ENCODE measurements around the gene MRPS18A. TPM values are rescaled to one million over a fixed set of nuclear protein-coding genes. Genes with fewer than 3 reads are reported as not detected.

MRPS18A gene
- total and polyA plus RNA-seq, 12 donors = 24.8 to 119 (median 52.0) TPM

GRCh38 chr6:43683708-43684455, 3.7 kb downstream of the MRPS18A start:
- Histone ChIP-seq H3K36me3 (replicated peaks in 1 of 2) (peaks cover 0 to 14% of the 10 kb centered on the region in 2 donors), H3K4me3 (no peak overlapping the region), H3K27ac (no peak overlapping the region), H3K4me1 (replicated peaks in 1 of 2) (peaks cover 7 to 19% of the 10 kb centered on the region in 2 donors), H3K9me3 (replicated peaks in 1 of 3) (no peaks in the 10 kb centered on the region), H3K27me3 (no peaks in the 10 kb centered on the region)
- no peak for TF ChIP-seq CTCF (IDR thresholded peaks at IDR 0.05)
- TF ChIP-seq POLR2A (IDR thresholded peaks at IDR 0.05) = no peak
- DNase-seq = no peak
- 81 to 94% (median 89%) methylated on average over 1 of the region's 1 CpG for WGBS, 4 donors
- intact Hi-C loops (cut with DNase I) = no loop called here

- H3K27me3 ChIP-seq = no peaks in the 10 kb centered on the region
- no peak for DNase-seq
- WGBS, 4 donors = 63 to 72% (median 65%) methylated on average over 8 of the region's 8 CpGs
- intact Hi-C loops (cut with DNase I) = no loop called here
- H3K4me1 ChIP-seq (replicated peaks in 1 of 2) = peaks cover 7 to 15% of the 10 kb centered on the region in 2 donors
- no peak overlapping the region for H3K27ac ChIP-seq
- H3K4me3 ChIP-seq = no peak overlapping the region
- no peaks in the 10 kb centered on the region for H3K9me3 ChIP-seq (replicated peaks in 1 of 3)
- no peak for TF ChIP-seq CTCF (IDR thresholded peaks at IDR 0.05)
- no peak for TF ChIP-seq POLR2A (IDR thresholded peaks at IDR 0.05)
- H3K36me3 ChIP-seq (replicated peaks in 1 of 2) = peaks cover 0 to 22% of the 10 kb centered on the region in 2 donors
These were observed 4.7 kb downstream of the MRPS18A start for GRCh38 chr6:43682724-43683429.

DNA sequence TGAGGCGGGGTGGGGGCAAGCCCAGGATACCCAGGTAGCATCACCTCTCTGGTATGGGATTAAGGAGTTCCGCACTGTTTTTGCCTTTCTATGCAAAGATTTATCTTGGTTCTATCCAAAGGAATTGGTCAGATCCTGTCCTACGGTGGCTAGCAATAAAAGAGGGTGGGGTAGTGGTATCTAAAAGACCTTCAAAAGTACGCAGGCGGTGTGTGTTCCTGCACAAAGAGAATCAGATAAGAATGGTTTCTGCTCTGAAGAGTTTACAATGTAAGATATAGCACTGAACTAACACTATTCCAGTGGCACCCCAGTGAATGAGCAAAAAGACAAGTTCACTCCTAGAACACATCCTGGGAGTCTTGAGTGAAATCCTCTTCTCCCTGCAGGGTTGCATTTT, 6.3 kb downstream of the MRPS18A start:
- Histone ChIP-seq H3K4me3 (no peak overlapping the region), H3K27me3 (no peaks in the 10 kb centered on the region), H3K9me3 (replicated peaks in 1 of 3) (no peaks in the 10 kb centered on the region), H3K36me3 (replicated peaks in 1 of 2) (peaks cover 0 to 38% of the 10 kb centered on the region in 2 donors), H3K27ac (no peak overlapping the region), H3K4me1 (replicated peaks in 1 of 2) (peaks cover 0 to 6% of the 10 kb centered on the region in 2 donors)
- no peak for DNase-seq
- 74 to 82% (median 78%) methylated on average over 5 of the region's 5 CpGs for WGBS, 4 donors
- intact Hi-C loops (cut with DNase I) = no loop called here
- TF ChIP-seq CTCF (IDR thresholded peaks at IDR 0.05) (no peak), POLR2A (IDR thresholded peaks at IDR 0.05) (no peak)

DNA sequence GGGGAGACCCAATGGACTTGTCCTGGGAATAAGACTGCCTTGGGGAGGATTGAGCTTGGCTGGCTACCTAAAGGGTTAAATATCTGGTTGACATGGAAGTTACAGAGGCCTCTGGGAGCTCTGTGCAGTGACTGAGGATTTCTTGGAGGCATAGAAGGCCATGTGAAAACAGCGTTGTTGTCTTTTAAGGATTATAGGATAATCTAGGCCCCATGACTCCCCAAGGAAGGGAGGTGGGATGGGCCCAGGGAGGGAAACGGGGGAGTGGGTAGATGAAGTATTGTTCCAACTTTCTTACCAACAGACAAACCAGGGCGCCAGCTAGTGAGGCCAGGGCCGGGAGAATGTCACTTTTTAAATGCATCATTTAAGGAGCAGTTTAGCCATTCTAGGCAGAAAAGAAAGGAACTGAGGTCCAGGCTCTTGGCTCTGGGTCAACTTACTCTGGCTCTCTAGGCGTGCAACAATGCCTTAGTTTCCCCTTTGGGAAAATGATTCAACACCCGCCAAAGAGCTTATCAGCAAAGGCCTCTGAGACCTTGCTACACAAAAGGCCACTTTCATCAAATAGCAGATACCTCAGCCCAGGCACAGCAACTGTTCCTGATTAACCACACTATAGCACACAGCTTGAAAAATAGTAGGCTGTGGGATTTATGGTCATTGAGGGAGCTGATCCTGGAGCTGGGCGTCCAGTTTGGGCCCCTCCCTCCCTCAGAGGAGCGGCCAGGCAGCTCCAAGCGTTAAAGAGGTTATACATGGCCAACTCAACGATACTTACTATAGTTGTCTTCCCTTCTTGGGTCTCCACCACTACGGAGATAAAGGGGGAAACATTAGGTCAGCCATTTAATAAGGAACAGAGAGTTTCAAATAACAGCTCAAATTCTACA, 7.0 kb downstream of the MRPS18A start:
- Histone ChIP-seq H3K9me3 (replicated peaks in 1 of 3) (no peaks in the 10 kb centered on the region), H3K36me3 (replicated peaks in 1 of 2) (peaks cover 0 to 45% of the 10 kb centered on the region in 2 donors), H3K4me1 (replicated peaks in 1 of 2) (no peaks in the 10 kb centered on the region), H3K27me3 (no peaks in the 10 kb centered on the region), H3K27ac (no peak overlapping the region), H3K4me3 (no peak overlapping the region)
- no peak for DNase-seq
- WGBS, 4 donors = 73 to 84% (median 80%) methylated on average over 10 to 11 of the region's 11 CpGs
- intact Hi-C loops (cut with DNase I) = no loop called here
- TF ChIP-seq POLR2A (IDR thresholded peaks at IDR 0.05) = no peak
- TF ChIP-seq CTCF (IDR thresholded peaks at IDR 0.05) = no peak
